HL-60 (cell line): Measurements from ENCODE around the gene NOXO1.

Experiments used
- DNase-seq, 2 experiments: peaks; one replicate each; pipeline ENCODE4 v3.0.0-alpha.2; 2010 to 2020; ENCODE audit warnings: low read depth in 1 of 2, low spot score in 1 of 2
- H3K27ac ChIP-seq: fragments of 250-450 bp; sonication (Bioruptor Pico); replicated peaks from 2 replicates; pipeline ENCODE4 v1.5.1; 2020; ENCODE audit warnings: mild to moderate bottlenecking, moderate library complexity
- H3K27me3 ChIP-seq: fragments of 250-450 bp; sonication (Bioruptor Pico); 2 replicates; pipeline ENCODE4 v1.5.1; 2021; ENCODE audit warnings: mild to moderate bottlenecking, moderate library complexity; ENCODE audit not compliant: insufficient read depth, poor library complexity, severe bottlenecking
- H3K4me3 ChIP-seq: replicated peaks from 2 replicates; pipeline ENCODE4 v1.5.1; 2011; ENCODE audit warnings: mild to moderate bottlenecking, control low read depth, low read length; ENCODE audit not compliant: insufficient read depth
- CTCF ChIP-seq: IDR thresholded peaks from one replicate; pipeline ENCODE4 v1.5.1; 2011; ENCODE audit warnings: low read length, control low read depth, inconsistent platforms; ENCODE audit not compliant: insufficient read depth
- GABPA ChIP-seq: IDR thresholded peaks from 2 replicates; pipeline ENCODE4 v1.6.1; 2012; ENCODE audit warnings: low read depth
- POLR2AphosphoS5 ChIP-seq: IDR thresholded peaks from 2 replicates; pipeline ENCODE4 v1.6.1; 2012; ENCODE audit warnings: low read depth
- REST ChIP-seq: IDR thresholded peaks from 2 replicates; pipeline ENCODE4 v1.6.1; 2012; ENCODE audit warnings: low read depth; ENCODE audit not compliant: insufficient replicate concordance
- SPI1 ChIP-seq: IDR thresholded peaks from 2 replicates; pipeline ENCODE4 v1.6.1; 2012; ENCODE audit warnings: low read depth, mild to moderate bottlenecking, borderline replicate concordance

The NOXO1 gene

GRCh38 chr16:2019921-2020831 is 38.9 kb upstream of the NOXO1 start:
- peaks cover 19% of the 10 kb centered on the region for H3K27me3 ChIP-seq
- DNase-seq = no peak
- TF ChIP-seq POLR2AphosphoS5 (no peak), CTCF (no peak), GABPA (no peak), SPI1 (no peak)
- no peak overlapping the region for H3K4me3 ChIP-seq
- H3K27ac ChIP-seq = no peak overlapping the region

GRCh38 chr16:2019518-2019920 is 38.2 kb upstream of the NOXO1 start, which contains the start of gene NPW:
Gene NPW, plus strand, starts transcription at chr16:2019785.
- no peak within 1 kb of the TSS for H3K4me3 ChIP-seq
- TF ChIP-seq SPI1 (no peak), REST (no peak), CTCF (no peak), POLR2AphosphoS5 (no peak), GABPA (no peak)
- H3K27ac ChIP-seq = no peak within 1 kb of the TSS
- peaks cover 19% of the 10 kb centered on the region for H3K27me3 ChIP-seq
- no peak for DNase-seq

GRCh38 chr16:2016407-2016922 is 35.2 kb upstream of the NOXO1 start:
- Histone ChIP-seq H3K27ac (no peak overlapping the region), H3K27me3 (peaks cover 16% of the 10 kb centered on the region), H3K4me3 (no peak overlapping the region)
- DNase-seq = no peak
- TF ChIP-seq SPI1 (no peak), CTCF (peak; percentile 18)

- H3K27ac ChIP-seq = no peak overlapping the region
- DNase-seq = no peak
- H3K27me3 ChIP-seq = peaks cover 16% of the 10 kb centered on the region
- H3K4me3 ChIP-seq = no peak overlapping the region
- TF ChIP-seq CTCF = no peak
- no peak for TF ChIP-seq GABPA
- no peak for TF ChIP-seq REST
- TF ChIP-seq SPI1 = no peak
- no peak for TF ChIP-seq POLR2AphosphoS5
Measured at GRCh38 chr16:2015947-2016208, 34.6 kb upstream of the NOXO1 start.
